K562 (cell line): ENCODE measurements around the gene SYNCRIP. TPM values are rescaled to one million over a fixed set of nuclear protein-coding genes. Genes with fewer than 3 reads are reported as not detected.

ENCODE experiments used
- ATAC-seq: fragments of 200-7000 bp; cut with Tn5 transposase; 3 replicates; pipeline ENCODE4 v1.9.1; 2020; ENCODE audit warnings: moderate library complexity
- BruUV-seq: library from RNA; stranded (reverse); fragments of 400-500 nt; replicated peaks from 2 replicates; lab custom pipeline; 2021; lab: Mats Ljungman, UMichigan
- CTCF ChIA-PET: fragments of 300-600 bp; formaldehyde crosslinking; extraction: SDS; loops from one replicate; lab custom pipeline; 2021; ENCODE audit warnings: low intra/inter-chr PET ratio; lab: Yijun Ruan, JAX
- POLR2A ChIA-PET: fragments of 300-600, 350-650 bp; sonication (Branson Sonifier 250); formaldehyde crosslinking; extraction: SDS; loops from one replicate; lab custom pipeline; 2021; ENCODE audit warnings: antibody characterized with exemption, inconsistent platforms; lab: Yijun Ruan, JAX
- DNase-seq, 4 experiments: peaks; one replicate each; pipeline versions ENCODE4 v3.0.0 to v3.0.0-alpha.2; 2011 to 2018; ENCODE audit warnings: low spot score in 3 of 4, mixed read lengths in 3 of 4; ENCODE audit errors: extremely low read depth in 1 of 4
- FAIRE-seq: peaks from 2 replicates; lab custom pipeline; 2011; peaks lifted over from hg19 to GRCh38; lab: Jason Lieb, UNC
- H2AFZ ChIP-seq: 2 replicates; pipeline ENCODE4 v1.6.0; 2011; ENCODE audit warnings: low read depth, low read length, control low read depth, inconsistent platforms
- H3K27ac ChIP-seq: fragments of 200-600 bp; 3 replicates; pipeline ENCODE4 v1.8.0; 2011; ENCODE audit warnings: low read depth, mild to moderate bottlenecking, control low read depth, inconsistent platforms, low read length, moderate library complexity, mixed read lengths; ENCODE audit errors: extremely low read depth
- H3K27me3 ChIP-seq, 2 experiments: fragments of 300-600 bp in 1 of 2; 2 replicates in 1 of 2; 3 replicates in 1 of 2; pipeline versions ENCODE4 v1.6.0 to v1.8.0; 2011; ENCODE audit warnings: inconsistent platforms in 2 of 2, low read length in 2 of 2, mild to moderate bottlenecking in 1 of 2, mixed read lengths in 1 of 2, moderate library complexity in 1 of 2; ENCODE audit not compliant: control insufficient read depth in 2 of 2, insufficient read depth in 2 of 2
- H3K36me3 ChIP-seq: fragments of 300-600 bp; 3 replicates; pipeline ENCODE4 v1.8.0; 2011; ENCODE audit warnings: mild to moderate bottlenecking, low read length, inconsistent platforms; ENCODE audit not compliant: control insufficient read depth, insufficient read depth
- H3K4me1 ChIP-seq, 2 experiments: fragments of 200-600 bp in 1 of 2; replicated peaks in 1 of 2; 2 replicates in 1 of 2; 3 replicates in 1 of 2; pipeline versions ENCODE4 v1.5.1 to v1.8.0; 2011; ENCODE audit warnings: inconsistent platforms in 2 of 2, low read length in 2 of 2, mild to moderate bottlenecking in 1 of 2, mixed read lengths in 1 of 2, moderate library complexity in 1 of 2; ENCODE audit not compliant: control insufficient read depth in 2 of 2, insufficient read depth in 2 of 2
- H3K4me2 ChIP-seq: 2 replicates; pipeline ENCODE4 v1.6.1; 2011; ENCODE audit warnings: low read length, control low read depth, inconsistent platforms, mixed read lengths; ENCODE audit not compliant: insufficient read depth
- H3K4me3 ChIP-seq: fragments of 200-600 bp; sonication (generic), shearing (Covaris generic); 2 replicates; pipeline ENCODE4 v1.5.1; 2016; ENCODE audit warnings: control low read depth, inconsistent platforms
- H3K79me2 ChIP-seq: fragments of 200-600 bp; 3 replicates; pipeline ENCODE4 v1.8.0; 2011; ENCODE audit warnings: low read length, inconsistent platforms; ENCODE audit not compliant: control insufficient read depth, insufficient read depth
- H3K9ac ChIP-seq, 2 experiments: 2 replicates each; pipeline versions ENCODE4 v1.6.0 to v1.6.1; 2011; ENCODE audit warnings: low read depth in 2 of 2, low read length in 2 of 2, control low read depth in 1 of 2, inconsistent platforms in 1 of 2, mild to moderate bottlenecking in 1 of 2, mixed read lengths in 1 of 2; ENCODE audit not compliant: insufficient read depth in 1 of 2
- H3K9me1 ChIP-seq: one replicate; pipeline ENCODE4 v1.6.0; 2011; ENCODE audit warnings: inconsistent platforms, mild to moderate bottlenecking, low read length, moderate library complexity; ENCODE audit not compliant: control insufficient read depth, insufficient read depth
- H3K9me3 ChIP-seq: replicated peaks from 2 replicates; pipeline ENCODE4 v1.5.1; 2011; ENCODE audit warnings: low read depth, low read length, inconsistent platforms; ENCODE audit not compliant: control insufficient read depth, insufficient read depth
- H4K20me1 ChIP-seq: replicated peaks from 2 replicates; pipeline ENCODE4 v1.6.1; 2011; ENCODE audit warnings: low read length, inconsistent platforms, mixed read lengths; ENCODE audit not compliant: control insufficient read depth, insufficient read depth
- ARHGAP35 ChIP-seq: fragments of 450-650 bp; IDR thresholded peaks from 2 replicates; pipeline ENCODE4 v1.6.1; 2018; ENCODE audit not compliant: partially characterized antibody
- ETV1 ChIP-seq: fragments of 450-650 bp; conservative IDR thresholded peaks from 2 replicates; pipeline ENCODE4 v1.6.1; 2016; ENCODE audit warnings: missing genetic modification characterization, control low read depth, low read depth, missing compliant biosample characterization
- FIP1L1 ChIP-seq: fragments of 200-400 bp; formaldehyde crosslinking; IDR thresholded peaks from 2 replicates; pipeline ENCODE4 v1.6.1; 2018; ENCODE audit warnings: mild to moderate bottlenecking, low read depth, low read length; ENCODE audit not compliant: poor library complexity, severe bottlenecking
- GATAD2B ChIP-seq: fragments of 450-650 bp; IDR thresholded peaks from 2 replicates; pipeline ENCODE4 v1.6.1; 2017; ENCODE audit warnings: mild to moderate bottlenecking, borderline replicate concordance
- HMGN3 ChIP-seq: IDR thresholded peaks from 2 replicates; pipeline ENCODE4 v1.6.1; 2011; ENCODE audit warnings: borderline replicate concordance, low read depth, mild to moderate bottlenecking, mixed read lengths, low read length; ENCODE audit not compliant: insufficient read length; ENCODE audit errors: extremely low read depth
- KLF6 ChIP-seq: fragments of 250-450 bp; sonication (Bioruptor Pico); IDR thresholded peaks from 2 replicates; pipeline ENCODE4 v1.4.0; 2020; ENCODE audit warnings: mild to moderate bottlenecking, moderate library complexity, borderline replicate concordance
- NCOA4 ChIP-seq: fragments of 450-650 bp; IDR thresholded peaks from 2 replicates; pipeline ENCODE4 v1.6.1; 2018; ENCODE audit warnings: mild to moderate bottlenecking; ENCODE audit not compliant: partially characterized antibody
- PCBP1 ChIP-seq: fragments of 200-400 bp; formaldehyde crosslinking; IDR thresholded peaks from 2 replicates; pipeline ENCODE4 v1.6.1; 2018; ENCODE audit warnings: mild to moderate bottlenecking, low read depth, low read length; ENCODE audit not compliant: poor library complexity, severe bottlenecking
- POLR2AphosphoS5 ChIP-seq: IDR thresholded peaks from 2 replicates; pipeline ENCODE4 v1.6.1; 2011; ENCODE audit warnings: mild to moderate bottlenecking, low read depth, low read length, moderate library complexity; ENCODE audit not compliant: control insufficient read depth, insufficient read depth
- POLR3A ChIP-seq: IDR thresholded peaks from 2 replicates; pipeline ENCODE4 v1.6.1; 2011; ENCODE audit warnings: borderline replicate concordance, mild to moderate bottlenecking, moderate library complexity; ENCODE audit not compliant: insufficient read length, insufficient read depth; ENCODE audit errors: extremely low read depth
- PTRF ChIP-seq: fragments of 450-650 bp; IDR thresholded peaks from 2 replicates; pipeline ENCODE4 v1.6.1; 2016; ENCODE audit warnings: mild to moderate bottlenecking, missing genetic modification characterization, missing compliant biosample characterization
- SREBF2 ChIP-seq: sonication (generic); formaldehyde crosslinking; IDR thresholded peaks from 2 replicates; pipeline ENCODE4 v1.4.0; 2020; ENCODE audit warnings: mild to moderate bottlenecking, missing genetic modification reagents
- ZNF584 ChIP-seq: fragments of 200-800 bp; sonication (Bioruptor generic); IDR thresholded peaks from 2 replicates; pipeline ENCODE4 v1.6.1; 2016; ENCODE audit warnings: low read depth, mild to moderate bottlenecking, missing genetic modification characterization, missing compliant biosample characterization
- WGBS: fragments of 100-300 bp; shearing (Covaris generic); methylation state at CpG from one replicate; pipeline ENCODE4 v1.1.6; 2016; ENCODE audit warnings: low coverage, mixed read lengths; ENCODE audit not compliant: insufficient coverage; ENCODE audit errors: missing lambda C conversion rate; 5-methylcytosine and 5-hydroxymethylcytosine counted together
- in situ Hi-C: fragments of 300-500 bp; cut with MboI; formaldehyde crosslinking; loops from 4 replicates; pipeline ENCODE4 v1.15.0; 2018; ENCODE audit warnings: inconsistent platforms, mixed read lengths
- intact Hi-C: fragments of 100-400 bp; cut with micrococcal nuclease; formaldehyde crosslinking; loops from 2 replicates; pipeline ENCODE4 v1.14.2; 2022
- polyA plus RNA-seq, 8 experiments: library from polyadenylated mRNA; depleted of rRNA in 4 of 8; stranded (reverse) in 5 of 8; unstranded in 3 of 8; fragments of >200 nt; fragmentation: Nextera tagmentation in 2 of 8; fragmentation: Illumina TruSeq in 1 of 8; extraction: Ambion mirVana in 2 of 8; extraction: Trizol in 1 of 8; gene quantifications; 2 replicates each; pipeline versions ENCODE4 v1.2.1 to v1.2.3, GENCODE V29; 2011 to 2014; ENCODE audit warnings: inconsistent platforms in 1 of 8, missing spikeins in 1 of 8
- total RNA-seq, 7 experiments: library from RNA; depleted of rRNA in 6 of 7; stranded (reverse); fragments of >200 nt in 6 of 7; fragmentation: Illumina TruSeq in 2 of 7; extraction: Trizol in 2 of 7; gene quantifications; 2 replicates each; pipeline versions ENCODE4 v1.2.1 to v1.2.3, GENCODE V29; 2011 to 2021; ENCODE audit warnings: low replicate concordance in 1 of 7
- TF ChIP-seq, protein P1 (sequence below): sonication (generic); formaldehyde crosslinking; IDR thresholded peaks from 2 replicates; pipeline ENCODE4 v1.8.0; 2023; ENCODE audit warnings: missing genetic modification reagents, mild to moderate bottlenecking, borderline replicate concordance

SYNCRIP gene
- total and polyA plus RNA-seq, 9 of the 15 experiments (the other 6 are each of a cell fraction or from before 2014, with no cell fraction given): 46.5 to 295 (median 140) TPM

DNA sequence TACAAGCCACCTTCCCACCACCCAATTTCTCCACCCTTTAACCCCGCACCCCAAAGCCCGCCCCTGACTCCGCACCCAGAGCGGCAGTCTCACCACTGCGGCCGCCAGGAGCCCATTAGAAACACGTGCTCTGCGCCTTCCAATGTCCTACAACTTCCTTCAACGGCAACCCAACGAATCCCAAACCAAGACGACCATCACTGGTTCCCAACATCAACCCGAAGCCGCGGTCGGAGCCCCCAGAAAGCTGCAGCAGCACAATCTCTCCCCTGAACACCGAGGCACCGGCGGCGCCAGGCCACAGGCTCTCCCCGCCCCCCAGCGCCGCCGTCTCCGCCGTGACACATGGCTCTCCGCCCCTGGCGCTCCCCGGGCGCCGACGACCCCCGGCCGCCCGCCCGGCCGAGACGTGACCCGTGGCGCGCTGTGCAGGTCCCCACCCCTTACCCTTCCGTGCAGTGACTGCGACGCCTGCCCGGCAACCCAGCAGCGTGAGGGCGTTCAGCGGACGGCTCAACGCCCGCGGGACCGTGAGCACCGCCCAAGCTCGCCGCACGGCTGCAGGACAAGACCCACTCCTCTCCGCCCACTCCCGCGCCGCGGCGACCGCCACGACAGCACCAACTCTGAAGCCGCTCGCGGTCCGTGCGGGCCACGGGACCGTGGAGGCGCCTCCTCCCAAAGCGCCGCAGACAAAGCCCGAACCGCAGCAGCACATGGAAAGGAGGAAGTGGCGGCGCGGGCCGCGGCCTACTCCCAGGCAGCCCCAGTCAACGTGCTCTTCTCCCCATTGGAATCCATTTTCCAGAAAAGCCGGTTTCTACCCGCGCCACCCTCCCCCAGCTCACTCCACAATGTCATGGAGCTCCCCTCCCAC, 551 bp downstream of the SYNCRIP start:
- intact Hi-C loops: loop anchor here (2.0 kb wide), 1 partner anchor 49 kb away; the partner anchor contains the start of gene SNX14
- H4K20me1 ChIP-seq: peaks cover 26% of the 10 kb centered on the region
- ChIA-PET POLR2A (interaction anchor here (0.6 to 8.1 kb wide), 10 partner anchors 8 to 1471 kb away, joined by 3 to 188 read pairs (median 4); no protein-coding TSS in a partner anchor), CTCF (no interaction called here)
- peak overlapping the region; percentile 87 for H3K4me3 ChIP-seq
- peak overlapping the region; percentile 71 for H2AFZ ChIP-seq
- FAIRE-seq (no peak), ATAC-seq (peak; percentile 14), DNase-seq (peak; percentile 18 to 62 (median 58))
- peak overlapping the region; percentile 96 for H3K4me2 ChIP-seq
- in situ Hi-C loops: loop anchor here (5.0 kb wide), 1 partner anchor 35 kb away; no protein-coding TSS in a partner anchor
- H3K79me2 ChIP-seq: peaks cover 63% of the 10 kb centered on the region
- no peaks in the 10 kb centered on the region for H3K9me1 ChIP-seq
- H3K36me3 ChIP-seq: peaks cover 46% of the 10 kb centered on the region
- H3K9ac ChIP-seq: peak overlapping the region; percentile 98 to 100
- H3K27ac ChIP-seq: peak overlapping the region; percentile 98
- H3K4me1 ChIP-seq: peaks cover 13 to 19% of the 10 kb centered on the region in 2 experiments; a peak in 4 of 5 replicates
- no TSS peak for BruUV-seq
- no peaks in the 10 kb centered on the region for H3K27me3 ChIP-seq
- H3K9me3 ChIP-seq: peaks cover 4% of the 10 kb centered on the region
- 1% methylated on average over 49 of the region's 85 CpGs for WGBS
- TF ChIP-seq SREBF2 (no peak), ETV1 (tag) (no peak), GATAD2B (no peak), NCOA4 (no peak), ARHGAP35 (no peak), KLF6 (CRISPR knock-in tag) (no peak), HMGN3 (peak; percentile 27), PCBP1 (no peak), FIP1L1 (peak; percentile 73), POLR2AphosphoS5 (no peak), POLR3A (no peak), PTRF (no peak), ZNF584 (no peak)
- TF ChIP-seq, protein P1, sequence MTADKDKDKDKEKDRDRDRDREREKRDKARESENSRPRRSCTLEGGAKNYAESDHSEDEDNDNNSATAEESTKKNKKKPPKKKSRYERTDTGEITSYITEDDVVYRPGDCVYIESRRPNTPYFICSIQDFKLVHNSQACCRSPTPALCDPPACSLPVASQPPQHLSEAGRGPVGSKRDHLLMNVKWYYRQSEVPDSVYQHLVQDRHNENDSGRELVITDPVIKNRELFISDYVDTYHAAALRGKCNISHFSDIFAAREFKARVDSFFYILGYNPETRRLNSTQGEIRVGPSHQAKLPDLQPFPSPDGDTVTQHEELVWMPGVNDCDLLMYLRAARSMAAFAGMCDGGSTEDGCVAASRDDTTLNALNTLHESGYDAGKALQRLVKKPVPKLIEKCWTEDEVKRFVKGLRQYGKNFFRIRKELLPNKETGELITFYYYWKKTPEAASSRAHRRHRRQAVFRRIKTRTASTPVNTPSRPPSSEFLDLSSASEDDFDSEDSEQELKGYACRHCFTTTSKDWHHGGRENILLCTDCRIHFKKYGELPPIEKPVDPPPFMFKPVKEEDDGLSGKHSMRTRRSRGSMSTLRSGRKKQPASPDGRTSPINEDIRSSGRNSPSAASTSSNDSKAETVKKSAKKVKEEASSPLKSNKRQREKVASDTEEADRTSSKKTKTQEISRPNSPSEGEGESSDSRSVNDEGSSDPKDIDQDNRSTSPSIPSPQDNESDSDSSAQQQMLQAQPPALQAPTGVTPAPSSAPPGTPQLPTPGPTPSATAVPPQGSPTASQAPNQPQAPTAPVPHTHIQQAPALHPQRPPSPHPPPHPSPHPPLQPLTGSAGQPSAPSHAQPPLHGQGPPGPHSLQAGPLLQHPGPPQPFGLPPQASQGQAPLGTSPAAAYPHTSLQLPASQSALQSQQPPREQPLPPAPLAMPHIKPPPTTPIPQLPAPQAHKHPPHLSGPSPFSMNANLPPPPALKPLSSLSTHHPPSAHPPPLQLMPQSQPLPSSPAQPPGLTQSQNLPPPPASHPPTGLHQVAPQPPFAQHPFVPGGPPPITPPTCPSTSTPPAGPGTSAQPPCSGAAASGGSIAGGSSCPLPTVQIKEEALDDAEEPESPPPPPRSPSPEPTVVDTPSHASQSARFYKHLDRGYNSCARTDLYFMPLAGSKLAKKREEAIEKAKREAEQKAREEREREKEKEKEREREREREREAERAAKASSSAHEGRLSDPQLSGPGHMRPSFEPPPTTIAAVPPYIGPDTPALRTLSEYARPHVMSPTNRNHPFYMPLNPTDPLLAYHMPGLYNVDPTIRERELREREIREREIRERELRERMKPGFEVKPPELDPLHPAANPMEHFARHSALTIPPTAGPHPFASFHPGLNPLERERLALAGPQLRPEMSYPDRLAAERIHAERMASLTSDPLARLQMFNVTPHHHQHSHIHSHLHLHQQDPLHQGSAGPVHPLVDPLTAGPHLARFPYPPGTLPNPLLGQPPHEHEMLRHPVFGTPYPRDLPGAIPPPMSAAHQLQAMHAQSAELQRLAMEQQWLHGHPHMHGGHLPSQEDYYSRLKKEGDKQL: no peak
